Activated naive CD8-positive, alpha-beta T cell treated with anti-CD3 and anti-CD28 coated beads, Interleukin-2, amount 50 U/mL, for 16 hours (primary cell): ENCODE data around the gene RXRB.

Experiments used
- DNase-seq: peaks from one replicate; pipeline ENCODE4 v3.0.0-alpha.2; 2020; ENCODE audit warnings: low read depth, low spot score

RXRB gene

DNA sequence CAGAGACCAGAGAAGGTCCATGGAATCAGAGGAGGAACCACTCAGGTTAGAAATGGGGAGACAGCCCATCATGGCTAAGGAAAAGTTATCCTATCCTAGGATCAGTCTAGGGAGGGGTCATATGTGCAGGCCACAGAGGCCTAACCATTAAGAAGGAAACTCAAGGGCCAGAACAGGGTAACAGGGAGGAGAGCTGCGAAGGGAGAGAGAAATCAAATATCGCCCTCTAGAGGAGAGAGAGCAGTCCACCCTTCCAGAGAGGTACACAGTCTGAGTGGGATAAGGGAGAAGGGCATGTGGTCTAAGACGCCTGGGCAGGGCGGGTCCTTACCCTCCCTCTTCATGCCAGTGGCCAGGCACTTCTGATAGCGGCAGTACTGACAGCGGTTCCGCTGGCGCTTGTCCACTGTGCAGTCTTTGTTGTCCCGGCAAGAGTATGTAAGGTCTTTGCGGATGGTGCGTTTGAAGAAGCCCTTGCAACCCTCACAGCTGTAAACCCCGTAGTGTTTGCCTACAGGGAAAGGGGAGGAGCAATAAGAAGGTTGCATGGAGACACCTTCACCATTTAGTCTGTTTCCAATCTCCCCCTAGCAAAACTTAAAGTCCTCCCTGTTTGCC is 2.9 kb downstream of the RXRB start:
- DNase-seq, result no peak

DNA sequence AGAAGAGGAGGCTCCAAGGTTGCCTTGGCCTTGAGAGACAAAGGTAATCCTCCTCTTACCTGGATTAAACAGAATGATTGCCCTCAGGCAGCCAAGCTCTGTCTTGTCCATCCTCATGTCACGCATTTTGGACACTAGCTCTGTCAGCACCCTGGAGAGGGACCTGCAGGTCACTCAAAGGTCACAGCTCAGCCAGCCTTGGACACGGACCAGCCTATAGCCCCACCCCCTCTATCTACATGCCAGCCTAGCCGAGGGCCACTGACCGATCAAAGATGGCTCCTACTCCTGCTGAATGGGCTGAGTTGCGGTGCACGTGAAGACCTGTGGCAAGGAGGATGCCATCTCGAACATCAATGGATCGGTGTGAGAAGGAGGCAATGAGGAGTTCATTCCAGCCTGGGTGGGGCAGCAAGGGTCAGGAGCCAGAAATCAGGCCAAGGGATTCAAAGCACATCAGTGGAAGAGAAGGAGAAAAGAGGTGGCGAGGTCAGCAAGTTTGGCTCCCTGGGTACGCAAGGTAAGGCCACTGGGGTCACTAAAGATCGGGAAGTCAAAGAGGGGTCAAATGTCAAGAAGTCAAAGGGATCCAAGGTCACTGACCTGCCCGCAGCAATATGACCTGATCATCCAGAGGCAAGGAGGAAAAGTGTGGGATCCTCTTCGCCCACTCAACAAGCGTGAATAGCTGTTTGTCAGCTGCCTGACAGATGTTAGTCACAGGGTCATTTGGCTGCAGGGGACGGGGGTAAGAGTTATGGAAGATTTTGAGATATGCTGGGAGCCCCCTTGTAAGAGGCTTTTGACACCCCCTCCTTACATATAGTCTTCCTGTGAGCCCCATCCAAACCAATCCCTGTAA is 4.9 kb downstream of the RXRB start:
- no peak for DNase-seq

- no peak for DNase-seq
Measured at GRCh38 chr6:33194431-33194979, 6.0 kb downstream of the RXRB start.

DNA sequence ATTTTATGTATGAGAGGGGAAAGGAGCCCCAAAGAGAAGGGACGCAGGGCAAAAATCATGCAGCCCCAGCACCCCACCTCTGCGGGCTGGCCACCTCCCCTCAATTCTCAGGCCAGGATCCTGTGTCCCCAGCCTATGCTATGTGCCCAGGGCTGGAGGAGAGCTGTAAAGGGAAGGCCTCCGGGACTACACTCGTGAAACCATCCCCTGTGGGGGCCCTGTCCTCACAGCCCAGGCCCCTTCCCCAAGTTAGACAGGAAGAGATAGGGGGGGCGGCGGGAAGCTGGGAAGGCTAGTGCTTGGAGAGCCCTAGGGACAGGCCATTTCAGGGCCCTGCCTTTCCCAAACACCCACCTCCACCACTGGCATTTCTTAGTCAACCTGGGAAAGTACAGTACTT is 6.8 kb downstream of the RXRB start:
- no peak for DNase-seq

DNA sequence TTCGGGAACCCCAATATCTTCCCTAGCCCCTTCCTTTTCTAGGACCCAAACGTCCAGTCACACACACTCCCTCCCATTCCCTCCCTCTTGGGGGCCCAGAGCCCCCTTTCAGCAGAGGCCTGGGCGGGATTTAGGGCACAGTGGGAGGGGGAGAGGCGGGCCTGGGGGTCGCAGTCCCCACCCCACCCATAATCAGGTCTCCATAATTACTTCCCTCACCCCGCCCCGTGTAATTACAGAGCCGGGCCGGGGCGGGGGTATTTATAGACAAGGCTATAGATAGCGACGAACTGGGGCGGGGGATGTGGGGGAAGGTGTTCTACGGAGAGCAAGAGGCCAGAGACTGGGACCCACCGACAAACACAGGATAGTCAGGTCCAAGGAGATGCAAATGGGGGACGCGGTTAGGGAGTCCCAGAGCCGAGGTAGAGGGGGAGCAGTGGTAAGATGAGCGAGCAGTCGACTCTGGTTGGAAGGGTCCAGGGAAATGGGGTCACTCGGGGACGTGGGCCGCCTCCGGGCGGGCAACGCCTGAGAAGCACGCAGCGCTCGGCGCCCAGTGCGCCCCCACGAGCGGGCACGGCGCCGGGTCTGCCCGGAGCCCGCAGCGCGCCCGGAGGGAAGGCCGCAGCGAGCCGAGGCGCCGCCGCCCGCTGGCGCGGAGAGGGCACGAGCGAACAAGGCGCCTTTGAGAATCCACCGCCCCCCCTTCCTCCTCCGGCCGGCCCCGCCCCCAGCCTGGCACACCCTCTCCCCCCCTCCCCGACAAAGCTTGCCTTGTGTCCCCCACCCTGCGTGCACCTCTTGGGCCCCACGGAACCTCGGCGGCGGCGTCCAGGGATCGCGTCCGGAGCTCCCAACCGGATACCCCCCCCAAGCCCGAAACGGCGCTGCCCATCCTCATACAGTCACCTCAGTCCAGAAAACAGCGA is 7.5 kb downstream of the RXRB start:
- no peak for DNase-seq

DNA sequence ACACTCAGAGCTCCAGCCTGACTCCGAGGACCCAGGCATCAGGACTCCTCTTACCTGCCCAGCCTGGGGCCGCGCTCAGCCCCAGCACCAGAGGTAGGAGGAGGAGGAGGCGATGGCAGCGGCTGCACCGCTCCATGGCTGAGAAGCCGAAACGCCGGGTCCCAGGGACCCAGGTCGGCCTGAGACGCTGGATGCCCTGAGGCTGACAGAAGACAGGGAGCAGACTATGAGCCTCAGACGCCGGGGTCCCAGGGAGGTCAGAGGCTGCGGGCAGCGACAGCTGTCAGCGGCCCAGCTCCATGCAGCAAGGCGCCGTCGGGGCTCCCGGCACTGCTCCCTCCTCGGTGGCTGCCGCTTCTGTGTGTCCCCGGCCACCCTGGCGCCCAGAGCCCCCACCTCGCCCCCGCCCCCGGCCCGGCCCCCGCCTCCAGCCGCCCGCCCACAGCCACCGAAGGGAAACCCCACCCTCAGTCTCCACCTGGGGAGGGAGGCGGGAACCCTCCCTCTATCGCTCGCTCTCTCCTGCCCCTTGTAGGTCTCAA is 8.3 kb downstream of the RXRB start, which contains the start of gene COL11A2:
TSS of gene COL11A2 (minus strand) at position 363 of the 542 bp plus-strand sequence. CDS start at position 136, 227 bp downstream.
- no peak for DNase-seq

- DNase-seq, result no peak
Measured at GRCh38 chr6:33191383-33192104, 8.9 kb downstream of the RXRB start.

DNA sequence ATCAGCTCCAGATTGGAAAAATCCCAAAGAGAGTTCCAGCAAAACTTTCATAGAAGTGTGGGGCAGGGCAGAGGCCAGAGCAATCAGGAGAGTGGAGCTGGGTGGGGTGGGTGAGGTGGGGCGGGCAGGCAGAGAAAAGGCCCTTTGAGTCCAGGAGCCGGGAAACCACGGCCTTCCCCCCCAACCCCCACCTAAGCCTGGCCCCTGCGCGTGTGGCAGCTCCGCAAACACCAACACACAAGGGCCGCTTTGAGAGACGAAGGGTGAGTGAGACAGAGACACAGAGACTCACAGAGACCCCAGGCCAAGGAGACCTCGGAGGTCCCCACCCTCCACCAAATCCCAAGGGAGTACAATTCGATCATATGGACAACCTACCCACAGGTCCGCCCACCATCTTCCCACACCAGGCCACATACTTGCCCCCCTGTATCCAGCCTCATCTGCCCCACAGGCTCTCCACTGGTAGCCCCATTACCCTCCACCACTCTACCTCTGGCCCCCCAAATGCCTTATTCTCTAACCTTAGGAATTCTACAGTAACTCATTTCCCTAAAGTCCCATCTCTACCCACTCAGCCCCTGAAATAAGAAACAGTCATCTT is 9.9 kb downstream of the RXRB start:
- DNase-seq, result no peak

GRCh38 chr6:33189625-33190448 is 10.6 kb downstream of the RXRB start:
- no peak for DNase-seq

DNA sequence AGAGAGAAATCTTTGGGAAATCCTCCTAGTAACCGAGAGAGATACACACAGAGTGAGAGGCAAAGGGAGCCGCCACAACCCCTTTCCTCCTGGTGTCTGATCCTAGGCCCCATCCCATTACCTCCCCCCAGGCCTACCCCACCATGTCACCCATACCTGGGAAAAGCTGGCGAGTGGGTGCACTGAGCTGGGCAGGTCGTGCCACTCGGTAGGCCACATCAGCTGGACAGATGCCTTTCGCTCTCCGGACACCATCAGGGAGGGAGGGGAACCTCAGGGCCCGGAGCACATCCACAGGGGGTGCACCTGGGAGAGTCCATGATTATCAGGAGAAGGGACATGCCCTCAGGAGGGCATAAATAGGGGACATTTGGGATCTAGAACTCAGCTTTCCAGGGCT is 11.3 kb downstream of the RXRB start:
- DNase-seq, result no peak

- no peak for DNase-seq
Measured at GRCh38 chr6:33187809-33188208, 12.7 kb downstream of the RXRB start.

DNA sequence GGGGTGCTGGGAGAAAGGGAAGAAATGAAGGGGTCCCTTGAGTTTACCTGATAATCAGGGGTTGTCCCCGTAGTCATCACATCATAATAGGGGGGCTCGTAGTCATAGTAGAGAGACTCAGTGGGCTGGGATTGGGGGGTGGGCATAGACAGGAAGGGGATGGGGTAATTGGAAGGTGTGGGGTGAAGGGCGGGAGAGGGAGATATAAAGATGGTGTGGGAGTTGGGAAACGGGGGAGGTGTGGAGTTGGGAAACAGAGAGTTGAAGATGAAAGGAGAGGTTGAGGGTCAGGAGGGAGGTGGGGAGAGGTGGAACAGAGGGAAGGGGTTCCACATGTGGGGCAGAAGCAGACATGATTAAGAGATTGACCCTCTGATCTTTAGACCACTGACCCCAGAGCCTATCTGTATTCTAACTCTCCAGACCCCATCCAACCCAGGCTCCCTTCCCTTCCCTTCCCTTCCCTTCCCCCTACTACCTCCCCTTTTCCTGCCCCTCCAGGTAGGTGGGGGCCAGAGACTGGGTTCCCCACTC is 14.7 kb downstream of the RXRB start:
- no peak for DNase-seq

DNA sequence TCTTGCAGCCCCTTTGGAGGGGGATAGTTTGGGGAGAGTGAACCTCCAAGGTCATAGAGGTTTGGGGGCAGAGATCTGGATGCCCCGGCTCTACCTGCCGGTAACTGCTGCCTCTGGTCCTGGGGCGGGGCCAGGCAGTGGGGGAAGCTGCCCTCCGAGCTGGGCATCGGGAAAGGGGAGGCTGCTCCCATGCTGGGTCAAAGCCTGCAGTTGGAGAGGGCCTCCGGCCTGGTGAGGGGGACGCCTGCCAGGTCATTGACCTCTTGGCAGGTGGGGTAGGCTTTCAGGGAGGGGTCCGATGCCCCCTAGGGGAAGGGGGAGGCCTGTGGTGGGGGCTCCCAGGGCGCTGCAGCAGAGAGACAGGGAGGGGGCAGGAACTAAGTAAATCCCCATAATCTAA is 15.3 kb downstream of the RXRB start:
- no peak for DNase-seq

GRCh38 chr6:33183071-33183683 is 17.3 kb downstream of the RXRB start:
- DNase-seq, result no peak

- DNase-seq, result no peak
Measured at GRCh38 chr6:33181141-33181540, 19.3 kb downstream of the RXRB start.

GRCh38 chr6:33178755-33179475 is 21.6 kb downstream of the RXRB start:
- DNase-seq, result no peak

GRCh38 chr6:33177552-33178446 is 22.7 kb downstream of the RXRB start:
- no peak for DNase-seq
